AG04450 (cell line): Measurements from ENCODE around the gene GRAP. TPM values are rescaled to one million over a fixed set of nuclear protein-coding genes. Genes with fewer than 3 reads are reported as not detected.
"Not testable (repeated sequence)": the region's sequence is repeated elsewhere in the genome, so short reads cannot be mapped to it uniquely, and the experiment has no call there.

Experiments
- CTCF ChIA-PET: fragments of 300-600, 350-600 bp; formaldehyde crosslinking; extraction: SDS; loops from one replicate; lab custom pipeline; 2022; ENCODE audit warnings: antibody characterized with exemption, inconsistent platforms; lab: Charles Lee
- POLR2A ChIA-PET: fragments of 350-600 bp; formaldehyde crosslinking; extraction: SDS; loops from one replicate; lab custom pipeline; 2021; ENCODE audit warnings: antibody characterized with exemption, inconsistent platforms; lab: Yijun Ruan, JAX
- DNase-seq: peaks from one replicate; pipeline ENCODE4 v3.0.0-alpha.2; 2011; ENCODE audit warnings: low read depth, low spot score
- H3K27ac ChIP-seq: one replicate; pipeline ENCODE4 v1.5.1; 2012; ENCODE audit warnings: low read depth, low read length, control low read depth
- H3K27me3 ChIP-seq: one replicate; pipeline ENCODE4 v1.6.0; 2012; ENCODE audit warnings: low read length; ENCODE audit not compliant: control insufficient read depth, insufficient read depth
- H3K4me3 ChIP-seq: 2 replicates; pipeline ENCODE4 v1.5.1; 2011; ENCODE audit warnings: mild to moderate bottlenecking, low read depth, low read length, control low read depth
- H3K9me3 ChIP-seq: 2 replicates; pipeline ENCODE4 v1.5.1; 2012; ENCODE audit warnings: low read length; ENCODE audit not compliant: control insufficient read depth, insufficient read depth
- polyA plus RNA-seq: library from polyadenylated mRNA; depleted of rRNA; stranded (reverse); fragments of >200 nt; gene quantifications from 2 replicates; pipeline ENCODE4 v1.2.3, GENCODE V29; 2011
- TF ChIP-seq, protein P1 (sequence below): IDR thresholded peaks from 2 replicates; pipeline ENCODE4 v1.5.1; 2011; ENCODE audit warnings: low read depth, low read length, control low read depth, inconsistent platforms

The GRAP gene
- polyA plus RNA-seq, 1 experiment, result 0.15 TPM

DNA sequence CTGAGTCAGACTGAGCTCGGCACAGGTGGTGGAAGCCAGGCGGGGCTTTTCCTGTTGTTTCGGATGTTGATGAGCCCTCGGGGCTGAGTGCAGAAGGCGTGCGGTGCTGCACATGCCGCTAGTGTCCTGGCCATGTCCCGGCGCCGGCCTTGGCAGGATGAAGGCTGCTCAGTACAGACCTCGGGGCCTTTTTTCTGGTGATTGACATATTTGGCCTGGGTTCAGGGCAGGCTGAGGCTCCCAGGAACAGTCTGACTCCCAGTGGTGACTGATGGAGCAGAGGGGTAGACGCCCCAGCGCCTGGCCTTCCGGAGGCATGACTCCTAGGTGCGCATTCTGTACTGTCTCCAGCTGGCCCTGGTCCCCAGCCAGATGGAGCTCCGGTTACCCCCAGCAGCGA lies 8.8 kb downstream of the GRAP start:
- H3K4me3 ChIP-seq, POLR2A ChIA-PET, H3K9me3 ChIP-seq, H3K27ac ChIP-seq, CTCF ChIA-PET, H3K27me3 ChIP-seq, DNase-seq: not testable (repeated sequence)

DNA sequence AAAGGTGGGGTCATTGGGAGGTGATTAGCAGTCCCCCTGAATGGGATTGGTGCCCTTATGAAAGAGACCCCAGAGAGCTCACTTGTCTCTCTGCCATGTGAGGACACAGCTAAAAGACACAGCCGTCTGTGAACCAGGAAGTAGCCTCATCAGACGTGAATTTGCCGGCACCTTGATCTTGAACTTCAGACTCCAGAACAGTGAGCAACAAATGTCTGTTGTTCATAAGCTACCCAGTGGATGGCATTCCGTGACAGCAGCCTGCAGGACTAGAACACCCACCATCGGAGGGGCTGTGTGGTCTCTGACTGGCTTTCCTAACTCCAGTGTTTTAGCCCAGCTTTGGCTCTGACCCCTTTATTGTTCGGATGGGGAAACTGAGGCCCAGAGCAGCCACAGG lies 9.2 kb downstream of the GRAP start:
- not testable (repeated sequence) for H3K9me3 ChIP-seq

GRCh38 chr17:19036186-19036585 lies 10.6 kb downstream of the GRAP start:
- H3K4me3 ChIP-seq, DNase-seq, H3K27me3 ChIP-seq, POLR2A ChIA-PET, H3K27ac ChIP-seq, CTCF ChIA-PET, H3K9me3 ChIP-seq: not testable (repeated sequence)

More for the DNA sequence above, 9.2 kb downstream of the GRAP start:
- H3K4me3 ChIP-seq, H3K27ac ChIP-seq, DNase-seq, CTCF ChIA-PET, POLR2A ChIA-PET, H3K27me3 ChIP-seq: not testable (repeated sequence)

- H3K27ac ChIP-seq, H3K4me3 ChIP-seq, H3K27me3 ChIP-seq, H3K9me3 ChIP-seq, DNase-seq, CTCF ChIA-PET, POLR2A ChIA-PET: not testable (repeated sequence)
These were observed 14.3 kb downstream of the GRAP start for GRCh38 chr17:19032377-19032988.

- H3K4me3 ChIP-seq, H3K27me3 ChIP-seq, CTCF ChIA-PET, POLR2A ChIA-PET, H3K27ac ChIP-seq, H3K9me3 ChIP-seq, DNase-seq: not testable (repeated sequence)
- TF ChIP-seq, protein P1, sequence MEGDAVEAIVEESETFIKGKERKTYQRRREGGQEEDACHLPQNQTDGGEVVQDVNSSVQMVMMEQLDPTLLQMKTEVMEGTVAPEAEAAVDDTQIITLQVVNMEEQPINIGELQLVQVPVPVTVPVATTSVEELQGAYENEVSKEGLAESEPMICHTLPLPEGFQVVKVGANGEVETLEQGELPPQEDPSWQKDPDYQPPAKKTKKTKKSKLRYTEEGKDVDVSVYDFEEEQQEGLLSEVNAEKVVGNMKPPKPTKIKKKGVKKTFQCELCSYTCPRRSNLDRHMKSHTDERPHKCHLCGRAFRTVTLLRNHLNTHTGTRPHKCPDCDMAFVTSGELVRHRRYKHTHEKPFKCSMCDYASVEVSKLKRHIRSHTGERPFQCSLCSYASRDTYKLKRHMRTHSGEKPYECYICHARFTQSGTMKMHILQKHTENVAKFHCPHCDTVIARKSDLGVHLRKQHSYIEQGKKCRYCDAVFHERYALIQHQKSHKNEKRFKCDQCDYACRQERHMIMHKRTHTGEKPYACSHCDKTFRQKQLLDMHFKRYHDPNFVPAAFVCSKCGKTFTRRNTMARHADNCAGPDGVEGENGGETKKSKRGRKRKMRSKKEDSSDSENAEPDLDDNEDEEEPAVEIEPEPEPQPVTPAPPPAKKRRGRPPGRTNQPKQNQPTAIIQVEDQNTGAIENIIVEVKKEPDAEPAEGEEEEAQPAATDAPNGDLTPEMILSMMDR, result peak; percentile 42
These were observed 15.0 kb downstream of the GRAP start for GRCh38 chr17:19031729-19032128.

DNA sequence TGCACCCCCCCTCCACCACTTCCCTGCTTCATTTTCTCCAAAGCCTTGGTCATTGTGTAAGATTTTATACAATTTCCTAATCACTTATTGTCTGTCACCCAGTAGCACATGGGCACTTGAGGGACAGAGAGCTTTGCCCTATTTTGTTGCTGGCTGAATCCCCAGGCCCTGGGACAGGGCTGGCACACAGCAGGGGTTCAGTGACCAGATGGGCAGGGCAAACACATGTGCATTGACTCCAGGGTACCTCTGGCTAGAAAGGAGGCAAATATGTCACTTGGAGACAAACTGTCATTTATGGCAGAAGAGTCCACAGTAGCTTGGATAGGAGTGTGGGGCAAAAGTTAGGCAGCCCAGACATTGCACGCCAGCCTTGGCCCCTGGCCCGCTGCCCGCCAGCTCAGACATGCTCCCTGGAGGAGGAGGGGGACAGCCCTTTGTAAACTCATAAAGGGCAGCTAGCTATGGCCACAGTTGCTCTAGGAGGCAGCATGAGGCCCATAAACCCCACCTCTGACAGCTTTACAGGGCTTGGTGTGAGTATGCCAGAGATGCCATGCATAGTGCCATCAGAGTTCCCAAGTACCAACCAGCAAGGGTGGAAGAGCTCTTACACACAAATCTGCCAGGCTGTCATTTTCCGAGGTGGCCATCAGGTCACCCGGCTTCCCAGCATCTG lies 15.8 kb downstream of the GRAP start:
- CTCF ChIA-PET, DNase-seq, H3K9me3 ChIP-seq, H3K27ac ChIP-seq, POLR2A ChIA-PET, H3K27me3 ChIP-seq, H3K4me3 ChIP-seq: not testable (repeated sequence)

DNA sequence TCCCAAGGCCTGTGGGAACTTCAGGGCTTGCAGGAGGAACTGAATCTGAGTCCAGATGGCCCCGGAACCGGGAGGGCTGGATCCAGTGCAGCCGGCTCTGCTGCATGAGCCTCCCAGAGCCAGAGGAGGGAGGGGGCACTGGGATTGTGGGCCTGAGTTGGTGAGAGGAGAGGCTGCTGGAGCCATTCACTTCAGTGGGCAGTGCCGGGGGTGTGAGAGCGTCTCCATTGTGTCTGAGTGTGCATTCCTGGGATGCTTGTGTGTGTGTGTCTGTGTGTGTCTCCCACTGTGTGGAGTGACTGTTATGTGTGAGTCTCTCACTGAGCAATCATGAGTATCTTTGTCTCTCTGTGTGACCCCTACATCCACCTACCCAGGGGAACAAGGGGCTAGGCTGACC lies 17.0 kb downstream of the GRAP start:
- H3K9me3 ChIP-seq, DNase-seq, CTCF ChIA-PET, H3K27ac ChIP-seq, POLR2A ChIA-PET, H3K4me3 ChIP-seq, H3K27me3 ChIP-seq: not testable (repeated sequence)

DNA sequence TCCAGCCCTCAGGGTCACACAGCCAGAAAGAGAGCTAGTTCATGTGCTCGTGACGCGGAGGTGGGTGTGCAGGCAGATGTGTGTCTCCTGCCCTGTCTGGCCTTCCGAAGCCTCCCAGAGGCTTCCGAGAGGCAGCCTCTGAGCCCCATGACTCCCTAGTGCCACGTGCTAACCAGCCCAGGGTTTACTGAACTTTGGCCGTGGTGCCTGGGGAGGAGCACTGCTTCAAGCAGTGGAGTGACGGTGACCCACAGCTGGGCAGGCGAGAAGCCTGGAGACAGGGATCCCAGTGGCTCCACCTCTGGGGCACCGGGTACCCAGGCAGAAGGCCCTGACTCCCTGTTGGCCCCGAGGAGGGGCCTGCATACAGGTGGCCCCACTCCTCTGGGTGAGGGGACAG lies 18.1 kb downstream of the GRAP start:
- POLR2A ChIA-PET, DNase-seq, CTCF ChIA-PET, H3K27ac ChIP-seq, H3K27me3 ChIP-seq, H3K9me3 ChIP-seq, H3K4me3 ChIP-seq: not testable (repeated sequence)
